Fibroblast of the aortic adventitia (primary cell): ENCODE results near the gene HTRA3. TPM values are rescaled to one million over a fixed set of nuclear protein-coding genes. Genes with fewer than 3 reads are reported as not detected.

ENCODE experiments used
- DNase-seq: peaks from one replicate; pipeline ENCODE4 v3.0.0-alpha.2; 2010; ENCODE audit warnings: low read depth
- H3K4me3 ChIP-seq: 2 replicates; pipeline ENCODE4 v1.5.1; 2011; ENCODE audit warnings: low read depth, mild to moderate bottlenecking, control low read depth, low read length, moderate library complexity
- total RNA-seq: library from RNA; depleted of rRNA; stranded (reverse); fragments of >200 nt; gene quantifications from 2 replicates; pipeline ENCODE4 v1.2.3, GENCODE V29; 2012; ENCODE audit warnings: low replicate concordance
- TF ChIP-seq, protein P1 (sequence below): IDR thresholded peaks from 2 replicates; pipeline ENCODE4 v1.5.1; 2011; ENCODE audit warnings: mild to moderate bottlenecking, low read length, control low read depth, inconsistent platforms; ENCODE audit not compliant: insufficient read depth

The HTRA3 gene
- total RNA-seq, 1 donor: 7.6 TPM

DNA sequence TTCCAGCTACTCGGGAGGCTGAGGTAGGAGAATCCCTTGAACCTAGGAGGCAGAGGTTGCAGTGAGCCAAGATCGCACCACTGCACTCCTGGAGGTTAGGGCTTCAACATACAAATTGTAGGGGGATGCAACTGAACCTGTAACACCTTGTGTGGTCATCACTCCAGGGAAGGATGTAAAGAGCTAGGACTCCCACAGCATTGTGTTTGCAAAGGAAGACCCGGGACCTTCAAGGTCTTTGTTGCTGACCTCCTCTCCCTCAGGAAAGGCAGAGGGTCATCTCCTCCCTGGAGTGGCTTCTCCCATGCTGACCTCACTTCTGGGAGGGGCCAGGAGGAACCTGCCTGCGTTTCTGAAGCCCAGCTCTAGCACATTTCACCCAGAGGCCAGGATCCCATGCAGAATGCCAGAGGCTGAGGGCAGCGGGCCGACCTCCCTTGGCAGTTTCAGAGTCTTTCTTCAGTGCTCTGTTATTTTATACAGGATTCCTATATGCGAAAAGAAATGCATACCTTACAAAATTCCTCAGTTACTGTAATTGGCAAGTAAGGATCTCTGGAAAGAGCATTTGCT, 80.2 kb downstream of the HTRA3 start:
- no peak overlapping the region for H3K4me3 ChIP-seq
- TF ChIP-seq, protein P1, sequence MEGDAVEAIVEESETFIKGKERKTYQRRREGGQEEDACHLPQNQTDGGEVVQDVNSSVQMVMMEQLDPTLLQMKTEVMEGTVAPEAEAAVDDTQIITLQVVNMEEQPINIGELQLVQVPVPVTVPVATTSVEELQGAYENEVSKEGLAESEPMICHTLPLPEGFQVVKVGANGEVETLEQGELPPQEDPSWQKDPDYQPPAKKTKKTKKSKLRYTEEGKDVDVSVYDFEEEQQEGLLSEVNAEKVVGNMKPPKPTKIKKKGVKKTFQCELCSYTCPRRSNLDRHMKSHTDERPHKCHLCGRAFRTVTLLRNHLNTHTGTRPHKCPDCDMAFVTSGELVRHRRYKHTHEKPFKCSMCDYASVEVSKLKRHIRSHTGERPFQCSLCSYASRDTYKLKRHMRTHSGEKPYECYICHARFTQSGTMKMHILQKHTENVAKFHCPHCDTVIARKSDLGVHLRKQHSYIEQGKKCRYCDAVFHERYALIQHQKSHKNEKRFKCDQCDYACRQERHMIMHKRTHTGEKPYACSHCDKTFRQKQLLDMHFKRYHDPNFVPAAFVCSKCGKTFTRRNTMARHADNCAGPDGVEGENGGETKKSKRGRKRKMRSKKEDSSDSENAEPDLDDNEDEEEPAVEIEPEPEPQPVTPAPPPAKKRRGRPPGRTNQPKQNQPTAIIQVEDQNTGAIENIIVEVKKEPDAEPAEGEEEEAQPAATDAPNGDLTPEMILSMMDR: no peak
- no peak for DNase-seq

GRCh38 chr4:8350352-8350751, 80.8 kb downstream of the HTRA3 start:
- TF ChIP-seq, protein P1: no peak
- DNase-seq: no peak
- H3K4me3 ChIP-seq: no peak overlapping the region

DNA sequence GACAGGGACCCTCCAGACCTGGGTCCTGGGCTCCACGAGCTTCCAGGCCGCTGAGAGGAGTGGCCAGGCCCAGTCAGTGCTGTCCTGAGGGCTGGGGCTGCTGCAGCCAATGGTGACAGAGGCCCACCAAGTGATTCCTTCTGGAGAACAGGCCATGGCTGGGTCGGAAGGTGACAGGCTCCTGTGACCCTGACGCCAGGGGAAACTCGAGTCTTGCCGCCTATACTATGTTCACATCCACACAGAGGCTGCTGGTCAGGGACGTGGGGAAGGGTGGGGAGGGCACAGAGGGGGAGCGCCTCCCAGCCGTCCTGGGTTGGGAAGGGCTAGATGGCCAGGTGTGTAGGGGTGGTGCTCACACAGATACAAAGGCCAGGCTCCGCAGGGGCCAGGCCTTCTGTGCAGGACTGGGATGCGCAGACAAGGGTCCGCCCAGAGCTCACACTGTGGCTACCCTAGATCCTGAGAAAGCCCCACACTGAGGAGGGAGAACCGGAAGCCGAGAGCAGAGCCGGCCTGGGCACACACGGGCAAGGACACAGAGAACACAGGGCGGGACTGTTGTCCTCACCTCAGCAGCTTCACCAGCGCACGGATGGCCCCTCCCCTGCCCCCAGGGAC, 81.4 kb downstream of the HTRA3 start:
- DNase-seq: no peak
- TF ChIP-seq, protein P1: no peak
- no peak overlapping the region for H3K4me3 ChIP-seq

DNA sequence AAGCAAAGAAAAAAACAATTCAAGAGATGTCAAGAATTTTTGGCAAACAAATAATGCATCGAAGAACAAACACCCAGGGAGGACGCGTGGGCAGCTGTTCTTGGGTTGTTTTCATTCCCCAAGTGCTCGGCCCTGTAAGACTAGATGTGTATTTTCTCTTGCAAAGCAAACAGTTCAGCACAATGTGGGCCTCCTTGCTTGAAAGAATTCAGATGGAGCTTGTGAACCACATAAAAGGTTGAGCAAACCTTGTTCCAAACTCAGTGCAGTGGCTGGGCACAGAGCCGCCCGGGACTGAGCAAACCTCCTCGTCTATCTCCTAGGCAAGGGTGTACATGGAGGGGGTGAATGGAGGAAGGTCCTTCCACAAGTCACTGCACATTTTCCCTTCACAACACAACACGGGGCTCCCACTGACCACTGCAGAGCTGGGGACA, 82.4 kb downstream of the HTRA3 start:
- peak; percentile 46 for DNase-seq
- TF ChIP-seq, protein P1: no peak
- H3K4me3 ChIP-seq: no peak overlapping the region

DNA sequence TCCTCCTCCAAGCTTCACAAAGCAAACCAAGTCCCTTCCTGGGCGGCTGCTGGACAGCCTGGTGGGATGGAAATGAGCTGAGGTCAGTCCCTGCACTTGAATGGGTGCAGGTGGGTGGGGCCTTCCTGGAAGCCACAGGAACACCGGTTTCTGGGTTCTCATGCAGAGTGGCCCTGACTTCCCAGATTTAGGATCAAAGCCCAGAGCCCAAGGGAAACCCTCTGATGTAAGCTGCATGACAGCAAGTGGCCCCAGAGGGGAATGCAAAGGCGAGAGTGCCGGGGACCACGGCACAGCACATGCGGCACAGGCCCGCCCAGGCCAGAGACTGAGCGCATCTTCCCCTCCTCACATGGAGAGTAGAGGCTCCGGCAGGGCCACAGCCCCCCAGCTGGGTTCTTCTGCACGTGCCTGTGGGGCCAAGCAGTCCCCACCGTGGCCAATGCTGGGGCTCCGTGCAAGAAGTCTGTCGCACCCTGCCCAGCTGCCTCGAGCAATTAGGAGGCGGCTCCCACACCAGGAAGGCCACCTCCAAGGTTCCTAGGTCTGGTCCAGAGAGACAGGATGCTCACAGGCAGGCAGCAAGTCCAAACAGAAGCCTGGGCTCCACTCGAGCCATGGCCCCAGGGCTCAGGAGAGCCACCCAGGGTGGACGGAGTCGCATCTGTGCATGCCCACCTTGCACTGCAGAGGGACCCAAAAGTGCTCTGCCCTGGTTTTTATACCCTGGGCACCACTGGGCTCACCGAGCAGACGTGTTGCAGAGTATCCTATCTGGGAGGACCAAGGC, 83.0 kb downstream of the HTRA3 start:
- no peak overlapping the region for H3K4me3 ChIP-seq
- TF ChIP-seq, protein P1: no peak
- no peak for DNase-seq

- TF ChIP-seq, protein P1: no peak
- no peak for DNase-seq
- no peak overlapping the region for H3K4me3 ChIP-seq
These were observed 83.7 kb downstream of the HTRA3 start for GRCh38 chr4:8353158-8353669.
